Measurements from ENCODE around the gene COX5B.

DNA sequence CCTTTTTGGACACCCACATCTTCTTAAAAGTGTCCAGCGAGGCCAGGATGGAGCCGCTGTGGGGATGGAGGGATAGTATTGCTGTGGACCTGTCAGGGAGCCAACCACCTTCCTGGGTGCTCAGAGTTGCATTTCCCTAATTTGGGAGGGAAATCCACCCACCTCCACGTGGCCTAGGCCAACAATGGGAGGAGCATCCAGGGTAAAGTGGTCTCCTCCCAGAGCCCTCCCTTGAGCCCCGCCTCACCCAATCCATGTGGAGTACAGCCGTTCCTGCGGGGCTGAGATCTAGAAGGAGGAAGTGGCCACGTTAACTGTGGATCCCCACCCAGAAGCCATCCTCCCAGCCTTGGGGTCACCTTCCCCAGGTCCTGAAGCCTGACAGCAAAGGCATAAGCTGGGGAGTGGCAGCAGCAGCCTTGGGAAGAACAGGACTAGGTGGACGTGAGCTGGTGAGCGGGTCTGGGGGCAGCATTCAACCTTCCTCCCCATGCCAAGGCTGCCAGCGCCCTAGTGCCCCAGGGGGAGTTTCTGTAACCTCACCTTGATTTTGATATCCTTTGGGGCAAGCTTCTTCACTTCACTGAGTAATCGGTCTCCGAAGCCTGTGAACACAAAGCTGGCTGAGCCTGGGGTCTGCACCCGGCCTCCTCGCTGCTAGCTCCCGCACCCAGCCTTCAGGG, 11.2 kb downstream of the COX5B start:
- TF ChIP-seq, protein P1, sequence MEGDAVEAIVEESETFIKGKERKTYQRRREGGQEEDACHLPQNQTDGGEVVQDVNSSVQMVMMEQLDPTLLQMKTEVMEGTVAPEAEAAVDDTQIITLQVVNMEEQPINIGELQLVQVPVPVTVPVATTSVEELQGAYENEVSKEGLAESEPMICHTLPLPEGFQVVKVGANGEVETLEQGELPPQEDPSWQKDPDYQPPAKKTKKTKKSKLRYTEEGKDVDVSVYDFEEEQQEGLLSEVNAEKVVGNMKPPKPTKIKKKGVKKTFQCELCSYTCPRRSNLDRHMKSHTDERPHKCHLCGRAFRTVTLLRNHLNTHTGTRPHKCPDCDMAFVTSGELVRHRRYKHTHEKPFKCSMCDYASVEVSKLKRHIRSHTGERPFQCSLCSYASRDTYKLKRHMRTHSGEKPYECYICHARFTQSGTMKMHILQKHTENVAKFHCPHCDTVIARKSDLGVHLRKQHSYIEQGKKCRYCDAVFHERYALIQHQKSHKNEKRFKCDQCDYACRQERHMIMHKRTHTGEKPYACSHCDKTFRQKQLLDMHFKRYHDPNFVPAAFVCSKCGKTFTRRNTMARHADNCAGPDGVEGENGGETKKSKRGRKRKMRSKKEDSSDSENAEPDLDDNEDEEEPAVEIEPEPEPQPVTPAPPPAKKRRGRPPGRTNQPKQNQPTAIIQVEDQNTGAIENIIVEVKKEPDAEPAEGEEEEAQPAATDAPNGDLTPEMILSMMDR (IDR thresholded peaks at IDR 0.05): no peak
- no peak for TF ChIP-seq ZFX (IDR thresholded peaks at IDR 0.05; ENCODE audit: borderline replicate concordance)

Data from 22Rv1 (cell line).